GM21786 (cell line): Measurements from ENCODE around the gene NFIL3.
"Not testable (repeated sequence)": the region's sequence is repeated elsewhere in the genome, so short reads cannot be mapped to it uniquely, and the experiment has no call there.

Source experiments
- ATAC-seq: cut with Tn5 transposase; IDR thresholded peaks from one replicate; pipeline ENCODE4 v1.9.1; 2021; ENCODE audit not compliant: unreplicated experiment

The NFIL3 gene

GRCh38 chr9:91398926-91399325, 24.7 kb downstream of the NFIL3 start:
- ATAC-seq, result no peak

- peak; percentile 76 for ATAC-seq
Measured at GRCh38 chr9:91395553-91396471, 27.8 kb downstream of the NFIL3 start.

GRCh38 chr9:91395106-91395552, 28.5 kb downstream of the NFIL3 start:
- no peak for ATAC-seq

- no peak for ATAC-seq
Measured at GRCh38 chr9:91393826-91394225, 29.8 kb downstream of the NFIL3 start.

GRCh38 chr9:91392435-91392834, 31.2 kb downstream of the NFIL3 start:
- no peak for ATAC-seq

GRCh38 chr9:91391818-91392217, 31.8 kb downstream of the NFIL3 start:
- no peak for ATAC-seq

- no peak for ATAC-seq
Measured at GRCh38 chr9:91391412-91391811, 32.2 kb downstream of the NFIL3 start.

- ATAC-seq, result not testable (repeated sequence)
Measured at GRCh38 chr9:91389686-91390085, 33.9 kb downstream of the NFIL3 start.

GRCh38 chr9:91386765-91387164, 36.9 kb downstream of the NFIL3 start:
- no peak for ATAC-seq

- no peak for ATAC-seq
Measured at GRCh38 chr9:91384954-91385353, 38.7 kb downstream of the NFIL3 start.

- ATAC-seq, result no peak
Measured at GRCh38 chr9:91383577-91383976, 40.1 kb downstream of the NFIL3 start.

GRCh38 chr9:91382298-91382697, 41.3 kb downstream of the NFIL3 start:
- no peak for ATAC-seq

GRCh38 chr9:91379426-91379825, 44.2 kb downstream of the NFIL3 start:
- no peak for ATAC-seq

GRCh38 chr9:91378695-91379127, 44.9 kb downstream of the NFIL3 start:
- no peak for ATAC-seq

GRCh38 chr9:91378054-91378453, 45.6 kb downstream of the NFIL3 start:
- ATAC-seq, result not testable (repeated sequence)

GRCh38 chr9:91376239-91376638, 47.4 kb downstream of the NFIL3 start:
- ATAC-seq, result no peak

- ATAC-seq, result no peak
Measured at GRCh38 chr9:91374939-91375338, 48.7 kb downstream of the NFIL3 start.

GRCh38 chr9:91371894-91372293, 51.7 kb downstream of the NFIL3 start:
- ATAC-seq, result no peak

GRCh38 chr9:91370006-91370405, 53.6 kb downstream of the NFIL3 start:
- not testable (repeated sequence) for ATAC-seq

- ATAC-seq, result no peak
Measured at GRCh38 chr9:91364702-91365101, 58.9 kb downstream of the NFIL3 start.

GRCh38 chr9:91364005-91364404, 59.6 kb downstream of the NFIL3 start:
- ATAC-seq, result no peak

- ATAC-seq, result no peak
Measured at GRCh38 chr9:91362051-91362611, 61.5 kb downstream of the NFIL3 start.
